Measurements from ENCODE around the gene CDC34.

The CDC34 gene

GRCh38 chr19:548886-549830 lies 17.6 kb downstream of the CDC34 start:
- TF ChIP-seq EZH2phosphoT487 (IDR thresholded peaks at IDR 0.05; ENCODE audit: low read depth) (no peak), CTCF (IDR thresholded peaks at IDR 0.05; ENCODE audit: low read depth, low read length) (no peak)

GRCh38 chr19:554817-555216 lies 23.3 kb downstream of the CDC34 start:
- H2AFZ ChIP-seq (ENCODE audit: low read depth, low read length) = no peak overlapping the region
- H3K4me2 ChIP-seq (ENCODE audit: low read length) = no peak overlapping the region
- H3K9ac ChIP-seq (ENCODE audit: low read length) = no peak overlapping the region
- H3K4me3 ChIP-seq (ENCODE audit: low read length) = no peak overlapping the region
- H4K20me1 ChIP-seq (ENCODE audit: insufficient read depth, low read length) = no peaks in the 10 kb centered on the region
- H3K27me3 ChIP-seq (ENCODE audit: low read depth, low read length) = no peaks in the 10 kb centered on the region
- no peaks in the 10 kb centered on the region for H3K9me3 ChIP-seq (ENCODE audit: insufficient read depth, low read length)
- no peaks in the 10 kb centered on the region for H3K36me3 ChIP-seq (replicated peaks; ENCODE audit: low read depth, low read length)
- no peak overlapping the region for H3K27ac ChIP-seq (ENCODE audit: low read length)
- H3K4me1 ChIP-seq (ENCODE audit: low read length) = no peaks in the 10 kb centered on the region
- H3K79me2 ChIP-seq (ENCODE audit: low read length) = no peaks in the 10 kb centered on the region
- TF ChIP-seq EZH2phosphoT487 (IDR thresholded peaks at IDR 0.05; ENCODE audit: low read depth) = no peak
- no peak for TF ChIP-seq CTCF (IDR thresholded peaks at IDR 0.05; ENCODE audit: low read depth, low read length)

More at GRCh38 chr19:548886-549830, 17.6 kb downstream of the CDC34 start:
- H3K36me3 ChIP-seq (replicated peaks; ENCODE audit: low read depth, low read length) = no peaks in the 10 kb centered on the region
- no peaks in the 10 kb centered on the region for H3K4me1 ChIP-seq (ENCODE audit: low read length)
- H3K9ac ChIP-seq (ENCODE audit: low read length) = no peak overlapping the region
- H3K9me3 ChIP-seq (ENCODE audit: insufficient read depth, low read length) = no peaks in the 10 kb centered on the region
- no peaks in the 10 kb centered on the region for H3K79me2 ChIP-seq (ENCODE audit: low read length)
- H2AFZ ChIP-seq (ENCODE audit: low read depth, low read length) = no peak overlapping the region
- no peak overlapping the region for H3K27ac ChIP-seq (ENCODE audit: low read length)
- H3K27me3 ChIP-seq (ENCODE audit: low read depth, low read length) = no peaks in the 10 kb centered on the region
- no peak overlapping the region for H3K4me2 ChIP-seq (ENCODE audit: low read length)
- no peaks in the 10 kb centered on the region for H4K20me1 ChIP-seq (ENCODE audit: insufficient read depth, low read length)
- H3K4me3 ChIP-seq (ENCODE audit: low read length) = no peak overlapping the region

GRCh38 chr19:555474-555808 lies 23.9 kb downstream of the CDC34 start:
- H3K36me3 ChIP-seq (replicated peaks; ENCODE audit: low read depth, low read length) = no peaks in the 10 kb centered on the region
- no peaks in the 10 kb centered on the region for H3K27me3 ChIP-seq (ENCODE audit: low read depth, low read length)
- no peak overlapping the region for H3K27ac ChIP-seq (ENCODE audit: low read length)
- H3K9me3 ChIP-seq (ENCODE audit: insufficient read depth, low read length) = no peaks in the 10 kb centered on the region
- H3K9ac ChIP-seq (ENCODE audit: low read length) = no peak overlapping the region
- H3K4me1 ChIP-seq (ENCODE audit: low read length) = no peaks in the 10 kb centered on the region
- H4K20me1 ChIP-seq (ENCODE audit: insufficient read depth, low read length) = no peaks in the 10 kb centered on the region
- H2AFZ ChIP-seq (ENCODE audit: low read depth, low read length) = no peak overlapping the region
- H3K4me2 ChIP-seq (ENCODE audit: low read length) = no peak overlapping the region
- H3K79me2 ChIP-seq (ENCODE audit: low read length) = no peaks in the 10 kb centered on the region
- H3K4me3 ChIP-seq (ENCODE audit: low read length) = no peak overlapping the region
- TF ChIP-seq EZH2phosphoT487 (IDR thresholded peaks at IDR 0.05; ENCODE audit: low read depth) (no peak), CTCF (IDR thresholded peaks at IDR 0.05; ENCODE audit: low read depth, low read length) (no peak)

GRCh38 chr19:556611-557382 lies 25.2 kb downstream of the CDC34 start:
- Histone ChIP-seq H3K27ac (ENCODE audit: low read length) (no peak overlapping the region), H3K4me1 (ENCODE audit: low read length) (no peaks in the 10 kb centered on the region), H2AFZ (ENCODE audit: low read depth, low read length) (no peak overlapping the region), H3K9ac (ENCODE audit: low read length) (no peak overlapping the region), H4K20me1 (ENCODE audit: insufficient read depth, low read length) (no peaks in the 10 kb centered on the region), H3K9me3 (ENCODE audit: insufficient read depth, low read length) (no peaks in the 10 kb centered on the region), H3K4me2 (ENCODE audit: low read length) (no peak overlapping the region), H3K4me3 (ENCODE audit: low read length) (no peak overlapping the region), H3K27me3 (ENCODE audit: low read depth, low read length) (no peaks in the 10 kb centered on the region), H3K79me2 (ENCODE audit: low read length) (no peaks in the 10 kb centered on the region), H3K36me3 (replicated peaks; ENCODE audit: low read depth, low read length) (no peaks in the 10 kb centered on the region)
- TF ChIP-seq EZH2phosphoT487 (IDR thresholded peaks at IDR 0.05; ENCODE audit: low read depth) = no peak
- TF ChIP-seq CTCF (IDR thresholded peaks at IDR 0.05; ENCODE audit: low read depth, low read length) = no peak

Data from OCI-LY3 (cell line).